Measurements from ENCODE around the gene MROH9.

DNA sequence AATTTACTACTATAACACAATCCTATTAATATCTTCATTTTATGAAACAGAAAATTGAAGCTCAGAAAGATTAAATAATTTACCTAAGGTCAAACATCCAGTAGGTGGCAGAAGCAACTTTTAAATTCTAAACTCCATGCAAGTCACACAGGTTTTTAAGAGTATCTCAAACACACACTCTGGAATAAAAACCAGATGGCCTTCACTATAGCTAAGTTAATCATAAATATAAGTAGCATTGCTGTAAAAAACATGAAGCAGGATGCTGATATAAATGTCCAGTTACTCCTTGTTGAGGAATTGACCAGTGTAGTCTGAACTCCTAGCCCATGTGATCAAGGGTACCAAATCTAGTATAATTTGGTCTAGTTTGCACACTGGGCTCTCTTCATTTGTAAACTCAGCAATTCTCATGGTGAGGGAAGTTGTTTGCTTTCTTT lies 146.0 kb downstream of the MROH9 start:
- TF ChIP-seq POLR2A (IDR thresholded peaks at IDR 0.05; ENCODE audit: low read length) (no peak), GATA1 (IDR thresholded peaks at IDR 0.05; ENCODE audit: low read depth, low read length) (no peak)
